Tibial artery (tissue), 4 donors: ENCODE results near the gene DAND5.

ENCODE experiments used
- DNase-seq, 2 donors: peaks; one replicate each; pipeline ENCODE4 v3.0.0-alpha.2; 2019
- H3K27ac ChIP-seq, 2 donors: fragments of 200-600 bp; sonication (generic) in 1 of 2; 1 replicate in 1 of 2; 2 replicates in 1 of 2; pipeline ENCODE4 v1.5.1; 2018 to 2019; ENCODE audit warnings: mild to moderate bottlenecking in 1 of 2
- H3K27me3 ChIP-seq, 2 donors: fragments of 200-600 bp; sonication (generic) in 1 of 2; one replicate each; pipeline versions ENCODE4 v1.5.1 to v1.6.0; 2016 to 2019
- H3K36me3 ChIP-seq, 3 donors: fragments of 200-600 bp; sonication (generic) in 2 of 3; one replicate each; pipeline ENCODE4 v1.5.1; 2016 to 2019; ENCODE audit warnings: mild to moderate bottlenecking in 2 of 3
- H3K4me1 ChIP-seq, 4 donors: fragments of 200-600 bp; sonication (generic) in 2 of 4; 1 replicate in 3 of 4; 2 replicates in 1 of 4; pipeline ENCODE4 v1.5.1; 2016 to 2019
- H3K4me3 ChIP-seq, 2 donors: fragments of 200-600 bp; sonication (generic) in 1 of 2; 1 replicate in 1 of 2; 2 replicates in 1 of 2; pipeline ENCODE4 v1.5.1; 2018 to 2019; ENCODE audit warnings: mild to moderate bottlenecking in 2 of 2
- H3K9me3 ChIP-seq, 3 donors: fragments of 200-600 bp; sonication (generic) in 1 of 3; one replicate each; pipeline ENCODE4 v1.5.1; 2016 to 2019
- CTCF ChIP-seq, 2 experiments: fragments of 200-600 bp in 1 of 2; fragments of 450-650 bp in 1 of 2; IDR thresholded peaks; one replicate each; pipeline ENCODE4 v1.5.1; 2017 to 2019; ENCODE audit warnings: antibody characterized with exemption in 2 of 2, mild to moderate bottlenecking in 1 of 2, moderate library complexity in 1 of 2
- intact Hi-C: fragments of 100-400 bp; cut with DNase I; formaldehyde crosslinking; loops from one replicate; pipeline ENCODE4 v1.15.0; 2023; ENCODE audit warnings: low total_unique reads

Gene DAND5

GRCh38 chr19:13012690-13013608 is 43.6 kb downstream of the DAND5 start:
- H3K4me3 ChIP-seq: peak overlapping the region; percentile 44 to 54
- no peaks in the 10 kb centered on the region for H3K9me3 ChIP-seq
- DNase-seq: peak; percentile 87 to 90
- no peak for TF ChIP-seq CTCF (IDR thresholded peaks at IDR 0.05)
- peak overlapping the region; percentile 88 to 99 for H3K27ac ChIP-seq
- no peaks in the 10 kb centered on the region for H3K27me3 ChIP-seq
- intact Hi-C loops: no loop called here
- H3K4me1 ChIP-seq: peaks cover 0 to 100% (median 89%) of the 10 kb centered on the region in 4 donors
- H3K36me3 ChIP-seq: peaks cover 0 to 5% (median 0%) of the 10 kb centered on the region in 3 donors

- intact Hi-C loops: no loop called here
- no peaks in the 10 kb centered on the region for H3K27me3 ChIP-seq
- peaks cover 0 to 100% (median 87%) of the 10 kb centered on the region in 4 donors for H3K4me1 ChIP-seq
- TF ChIP-seq CTCF (IDR thresholded peaks at IDR 0.05): no peak
- peak overlapping the region; percentile 44 to 54 for H3K4me3 ChIP-seq
- DNase-seq: no peak
- H3K9me3 ChIP-seq: no peaks in the 10 kb centered on the region
- H3K36me3 ChIP-seq: peaks cover 0 to 5% (median 0%) of the 10 kb centered on the region in 3 donors
- peak overlapping the region; percentile 88 to 99 for H3K27ac ChIP-seq
These were observed 44.3 kb downstream of the DAND5 start for GRCh38 chr19:13013649-13014048.

GRCh38 chr19:13014101-13014920 is 44.9 kb downstream of the DAND5 start:
- DNase-seq: no peak
- intact Hi-C loops: no loop called here
- Histone ChIP-seq H3K4me1 (peaks cover 0 to 100% (median 87%) of the 10 kb centered on the region in 4 donors), H3K27ac (peak overlapping the region; percentile 88 to 99), H3K4me3 (peak overlapping the region; percentile 44 to 54), H3K27me3 (no peaks in the 10 kb centered on the region), H3K36me3 (no peaks in the 10 kb centered on the region), H3K9me3 (no peaks in the 10 kb centered on the region)
- TF ChIP-seq CTCF (IDR thresholded peaks at IDR 0.05): no peak

- Histone ChIP-seq H3K27ac (peak overlapping the region; percentile 88 to 99), H3K36me3 (no peaks in the 10 kb centered on the region), H3K4me1 (peaks cover 0 to 100% (median 87%) of the 10 kb centered on the region in 4 donors), H3K27me3 (no peaks in the 10 kb centered on the region), H3K4me3 (peak overlapping the region; percentile 44 to 54), H3K9me3 (no peaks in the 10 kb centered on the region)
- TF ChIP-seq CTCF (IDR thresholded peaks at IDR 0.05): no peak
- no peak for DNase-seq
- intact Hi-C loops: no loop called here
These were observed 45.5 kb downstream of the DAND5 start for GRCh38 chr19:13014921-13015280.

GRCh38 chr19:13015361-13016223 is 46.2 kb downstream of the DAND5 start:
- intact Hi-C loops: no loop called here
- no peak for TF ChIP-seq CTCF (IDR thresholded peaks at IDR 0.05)
- H3K27me3 ChIP-seq: no peaks in the 10 kb centered on the region
- H3K9me3 ChIP-seq: no peaks in the 10 kb centered on the region
- no peak overlapping the region for H3K4me3 ChIP-seq
- H3K27ac ChIP-seq: peak overlapping the region; percentile 88 to 99
- peaks cover 0 to 100% (median 87%) of the 10 kb centered on the region in 4 donors for H3K4me1 ChIP-seq
- H3K36me3 ChIP-seq: no peaks in the 10 kb centered on the region
- DNase-seq: no peak
